ENCODE measurements around the gene PRPF8. TPM values are rescaled to one million over a fixed set of nuclear protein-coding genes. Genes with fewer than 3 reads are reported as not detected.

PRPF8 gene
- total and polyA plus RNA-seq, 2 donors (not counting 1 experiment from before 2014, with no cell fraction given) = 177 to 423 TPM

- no peak overlapping the region for H3K4me3 Mint-ChIP-seq
- H3K4me2 ChIP-seq (replicated peaks; ENCODE audit: low read depth, low read length, poor library complexity, severe bottlenecking) = no peak overlapping the region
- WGBS (ENCODE audit: insufficient coverage) = 72% methylated on average over 4 of the region's 5 CpGs
These were observed 13.0 kb upstream of the PRPF8 start for GRCh38 chr17:1697681-1698080.

DNA sequence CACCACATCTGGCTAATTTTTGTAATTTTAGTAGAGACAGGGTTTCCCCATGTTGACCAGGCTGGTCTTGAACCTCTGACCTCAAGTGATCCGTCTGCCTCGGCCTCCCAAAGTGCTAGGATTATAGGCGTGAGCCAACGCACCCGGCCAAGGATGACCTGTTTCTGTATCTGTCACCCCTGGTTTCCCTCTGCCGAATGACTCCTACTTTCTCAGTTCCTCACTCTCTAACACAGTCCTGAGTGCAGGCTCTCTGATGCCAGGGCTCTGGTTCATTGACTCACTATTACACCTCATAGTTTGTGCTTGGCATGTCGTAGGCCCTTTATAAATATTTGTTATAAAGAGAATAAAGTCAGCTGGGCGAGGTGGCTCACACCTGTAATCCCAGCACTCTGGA, 10.7 kb upstream of the PRPF8 start:
- peaks cover 0 to 3% (median 0%) of the 10 kb centered on the region in 4 experiments for H3K27me3 ChIP-seq (replicated peaks in 1 of 4; ENCODE audit: control extremely low read depth in 1 of 4, control insufficient read depth in 3 of 4, insufficient read depth in 4 of 4, low read length in 3 of 4)
- no peak overlapping the region for H2AFZ ChIP-seq (ENCODE audit: insufficient read depth, low read depth, low read length, poor library complexity, severe bottlenecking)
- 61% methylated on average over 6 of the region's 8 CpGs for WGBS (ENCODE audit: insufficient coverage)
- no peaks in the 10 kb centered on the region for H3K9me3 ChIP-seq (ENCODE audit: control extremely low read depth in 1 of 3, control insufficient read depth in 2 of 3, insufficient read depth in 1 of 3, low read length in 2 of 3)
- no peaks in the 10 kb centered on the region for H3K36me3 ChIP-seq (replicated peaks in 1 of 2; ENCODE audit: control extremely low read depth in 1 of 2, control insufficient read depth in 1 of 2, extremely low read depth in 1 of 2, insufficient read depth in 2 of 2, low read length in 1 of 2)
- CTCF ChIA-PET = no interaction called here
- Mint-ChIP-seq H3K27ac (no peak overlapping the region), H3K27me3 (peaks cover 13% of the 10 kb centered on the region), H3K9me3 (ENCODE audit: insufficient read depth) (no peaks in the 10 kb centered on the region), H3K4me1 (no peaks in the 10 kb centered on the region), H3K4me3 (no peak overlapping the region)
- intact Hi-C loops (cut with micrococcal nuclease) = no loop called here
- ATAC-seq (ENCODE audit: low read depth) = no peak
- no peak overlapping the region for H3K4me2 ChIP-seq (replicated peaks; ENCODE audit: low read depth, low read length, poor library complexity, severe bottlenecking)
- no peaks in the 10 kb centered on the region for H3K79me2 ChIP-seq (ENCODE audit: control insufficient read depth, insufficient read depth, low read length)
- no peaks in the 10 kb centered on the region for H4K20me1 ChIP-seq (ENCODE audit: control insufficient read depth, insufficient read depth, low read length, poor library complexity, severe bottlenecking)
- no peak overlapping the region for H3K4me3 ChIP-seq (ENCODE audit: control extremely low read depth in 1 of 5, extremely low read depth in 1 of 5, insufficient read depth in 1 of 5, low read depth in 2 of 5, low read length in 4 of 5)
- no peak for DNase-seq
- TF ChIP-seq EZH2 (IDR thresholded peaks at IDR 0.05; ENCODE audit: borderline replicate concordance, insufficient read depth, low read depth, low read length, poor library complexity, severe bottlenecking) = no peak
- TF ChIP-seq, protein P1, sequence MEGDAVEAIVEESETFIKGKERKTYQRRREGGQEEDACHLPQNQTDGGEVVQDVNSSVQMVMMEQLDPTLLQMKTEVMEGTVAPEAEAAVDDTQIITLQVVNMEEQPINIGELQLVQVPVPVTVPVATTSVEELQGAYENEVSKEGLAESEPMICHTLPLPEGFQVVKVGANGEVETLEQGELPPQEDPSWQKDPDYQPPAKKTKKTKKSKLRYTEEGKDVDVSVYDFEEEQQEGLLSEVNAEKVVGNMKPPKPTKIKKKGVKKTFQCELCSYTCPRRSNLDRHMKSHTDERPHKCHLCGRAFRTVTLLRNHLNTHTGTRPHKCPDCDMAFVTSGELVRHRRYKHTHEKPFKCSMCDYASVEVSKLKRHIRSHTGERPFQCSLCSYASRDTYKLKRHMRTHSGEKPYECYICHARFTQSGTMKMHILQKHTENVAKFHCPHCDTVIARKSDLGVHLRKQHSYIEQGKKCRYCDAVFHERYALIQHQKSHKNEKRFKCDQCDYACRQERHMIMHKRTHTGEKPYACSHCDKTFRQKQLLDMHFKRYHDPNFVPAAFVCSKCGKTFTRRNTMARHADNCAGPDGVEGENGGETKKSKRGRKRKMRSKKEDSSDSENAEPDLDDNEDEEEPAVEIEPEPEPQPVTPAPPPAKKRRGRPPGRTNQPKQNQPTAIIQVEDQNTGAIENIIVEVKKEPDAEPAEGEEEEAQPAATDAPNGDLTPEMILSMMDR (IDR thresholded peaks at IDR 0.05) = no peak
- no peaks in the 10 kb centered on the region for H3K4me1 ChIP-seq (ENCODE audit: control insufficient read depth in 2 of 2, insufficient read depth in 2 of 2, low read length in 2 of 2)
- POLR2A ChIA-PET = no interaction called here
- H3K9ac ChIP-seq (ENCODE audit: low read length) = no peak overlapping the region
- H3K27ac ChIP-seq (ENCODE audit: low read length in 2 of 2) = no peak overlapping the region

More at GRCh38 chr17:1697681-1698080, 13.0 kb upstream of the PRPF8 start:
- H3K9ac ChIP-seq (ENCODE audit: low read length) = no peak overlapping the region
- DNase-seq (no peak), ATAC-seq (ENCODE audit: low read depth) (no peak)
- H3K36me3 ChIP-seq (replicated peaks in 1 of 2; ENCODE audit: control extremely low read depth in 1 of 2, control insufficient read depth in 1 of 2, extremely low read depth in 1 of 2, insufficient read depth in 2 of 2, low read length in 1 of 2) = no peaks in the 10 kb centered on the region
- intact Hi-C loops (cut with micrococcal nuclease) = no loop called here
- no peak for TF ChIP-seq EZH2 (IDR thresholded peaks at IDR 0.05; ENCODE audit: borderline replicate concordance, insufficient read depth, low read depth, low read length, poor library complexity, severe bottlenecking)
- H3K4me3 ChIP-seq (ENCODE audit: control extremely low read depth in 1 of 5, extremely low read depth in 1 of 5, insufficient read depth in 1 of 5, low read depth in 2 of 5, low read length in 4 of 5) = no peak overlapping the region
- no peak overlapping the region for H2AFZ ChIP-seq (ENCODE audit: insufficient read depth, low read depth, low read length, poor library complexity, severe bottlenecking)
- H3K27ac ChIP-seq (ENCODE audit: low read length in 2 of 2) = no peak overlapping the region
- no peaks in the 10 kb centered on the region for H4K20me1 ChIP-seq (ENCODE audit: control insufficient read depth, insufficient read depth, low read length, poor library complexity, severe bottlenecking)
- ChIA-PET POLR2A (interaction anchor here (0.7 kb wide), 1 partner anchor 72 kb away, joined by 9 read pairs; no protein-coding TSS in a partner anchor), CTCF (no interaction called here)
- no peaks in the 10 kb centered on the region for H3K9me3 ChIP-seq (ENCODE audit: control extremely low read depth in 1 of 3, control insufficient read depth in 2 of 3, insufficient read depth in 1 of 3, low read length in 2 of 3)
- H3K4me1 ChIP-seq (ENCODE audit: control insufficient read depth in 2 of 2, insufficient read depth in 2 of 2, low read length in 2 of 2) = no peaks in the 10 kb centered on the region
- Mint-ChIP-seq H3K4me1 (no peaks in the 10 kb centered on the region), H3K9me3 (ENCODE audit: insufficient read depth) (no peaks in the 10 kb centered on the region), H3K27me3 (peaks cover 7% of the 10 kb centered on the region), H3K27ac (no peak overlapping the region)
- H3K79me2 ChIP-seq (ENCODE audit: control insufficient read depth, insufficient read depth, low read length) = no peaks in the 10 kb centered on the region
- H3K27me3 ChIP-seq (replicated peaks in 1 of 4; ENCODE audit: control extremely low read depth in 1 of 4, control insufficient read depth in 3 of 4, insufficient read depth in 4 of 4, low read length in 3 of 4) = peaks cover 0 to 3% (median 0%) of the 10 kb centered on the region in 4 experiments

All from B cell (primary cell).